HG02970 (cell line): ENCODE measurements around the gene ORM1.
"Not testable (repeated sequence)": the region's sequence is repeated elsewhere in the genome, so short reads cannot be mapped to it uniquely, and the experiment has no call there.

Experiments
- ATAC-seq: cut with Tn5 transposase; IDR thresholded peaks from one replicate; pipeline ENCODE4 v1.9.1; 2021; ENCODE audit warnings: mild to moderate bottlenecking, moderate library complexity, moderate number of reproducible peaks; ENCODE audit not compliant: unreplicated experiment, low FRiP score

ORM1 gene

GRCh38 chr9:114322160-114322818 lies 609 bp upstream of the ORM1 start:
- ATAC-seq: not testable (repeated sequence)

GRCh38 chr9:114323849-114324248 lies 951 bp downstream of the ORM1 start:
- not testable (repeated sequence) for ATAC-seq

- no peak for ATAC-seq
Measured at GRCh38 chr9:114324492-114324891, 1.6 kb downstream of the ORM1 start.

GRCh38 chr9:114324965-114325364 lies 2.1 kb downstream of the ORM1 start:
- ATAC-seq: not testable (repeated sequence)

- not testable (repeated sequence) for ATAC-seq
Measured at GRCh38 chr9:114325684-114326254, 2.9 kb downstream of the ORM1 start.

- no peak for ATAC-seq
Measured at GRCh38 chr9:114327749-114328148, 4.9 kb downstream of the ORM1 start.

GRCh38 chr9:114328357-114328820 lies 5.5 kb downstream of the ORM1 start:
- ATAC-seq: not testable (repeated sequence)

GRCh38 chr9:114328937-114329624 lies 6.2 kb downstream of the ORM1 start:
- ATAC-seq: not testable (repeated sequence)

- not testable (repeated sequence) for ATAC-seq
Measured at GRCh38 chr9:114329625-114330022, 6.7 kb downstream of the ORM1 start, which contains the start of gene ORM2. TSS of gene ORM2 (plus strand) at chr9:114329869. CDS start at chr9:114329905, 36 bp downstream.

- ATAC-seq: no peak
Measured at GRCh38 chr9:114330636-114331035, 7.7 kb downstream of the ORM1 start.

- ATAC-seq: not testable (repeated sequence)
Measured at GRCh38 chr9:114331229-114332195, 8.6 kb downstream of the ORM1 start.

GRCh38 chr9:114332474-114333040 lies 9.7 kb downstream of the ORM1 start:
- ATAC-seq: not testable (repeated sequence)

- ATAC-seq: not testable (repeated sequence)
Measured at GRCh38 chr9:114333718-114334117, 10.8 kb downstream of the ORM1 start.

GRCh38 chr9:114334490-114334889 lies 11.6 kb downstream of the ORM1 start:
- no peak for ATAC-seq

- ATAC-seq: no peak
Measured at GRCh38 chr9:114335745-114336144, 12.8 kb downstream of the ORM1 start.

- ATAC-seq: no peak
Measured at GRCh38 chr9:114336157-114336556, 13.3 kb downstream of the ORM1 start.

GRCh38 chr9:114336699-114337395 lies 13.9 kb downstream of the ORM1 start:
- ATAC-seq: no peak

GRCh38 chr9:114338187-114338586 lies 15.3 kb downstream of the ORM1 start:
- no peak for ATAC-seq
